ENCODE data around the gene TRIM65. TPM values are rescaled to one million over a fixed set of nuclear protein-coding genes. Genes with fewer than 3 reads are reported as not detected.
"Not testable (repeated sequence)": the region's sequence is repeated elsewhere in the genome, so short reads cannot be mapped to it uniquely, and the experiment has no call there.

Gene TRIM65
- total and polyA plus RNA-seq, 2 experiments from 2014 or later = 13.8 to 54.0 TPM

GRCh38 chr17:75869282-75870141, 27.2 kb downstream of the TRIM65 start:
- Histone ChIP-seq H3K4me2 (0 out of 2 replicates have a peak overlapping the region, but pooled peaks have one; percentile 26), H3K79me2 (replicated peaks; ENCODE audit: insufficient read depth) (no peaks in the 10 kb centered on the region), H3K27me3 (ENCODE audit: insufficient read depth) (no peaks in the 10 kb centered on the region), H3F3A (replicated peaks; ENCODE audit: low read depth) (0 out of 2 replicates have a peak, but pooled peaks cover 4% of the 10 kb centered on the region), H3K9me2 (ENCODE audit: insufficient read depth) (no peaks in the 10 kb centered on the region), H3K4me3 (no peak overlapping the region), H2AFZ (peak overlapping the region; percentile 95), H3K4me1 (ENCODE audit: insufficient read depth) (peaks cover 9% of the 10 kb centered on the region; the same call in 1 of the 2 replicates), H3K27ac (ENCODE audit: low read depth) (no peak overlapping the region), H4K20me1 (replicated peaks; ENCODE audit: insufficient read depth) (no peaks in the 10 kb centered on the region), H3K36me3 (ENCODE audit: insufficient read depth) (no peaks in the 10 kb centered on the region)
- TF ChIP-seq ZNF462 (CRISPR knock-in tag; IDR thresholded peaks at IDR 0.05) (no peak), ZNF114 (CRISPR knock-in tag; IDR thresholded peaks at IDR 0.05) (no peak), CTCF (conservative IDR thresholded peaks at IDR 0.05; ENCODE audit: low read depth in 2 of 2) (no peak), REST (IDR thresholded peaks at IDR 0.05; ENCODE audit: unreplicated experiment) (no peak), JUNB (IDR thresholded peaks at IDR 0.05; ENCODE audit: unreplicated experiment) (no peak), STAT1 (IDR thresholded peaks at IDR 0.05; ENCODE audit: unreplicated experiment) (no peak), NANOG (IDR thresholded peaks at IDR 0.05; ENCODE audit: borderline replicate concordance) (no peak), CREB1 (CRISPR knock-in tag; IDR thresholded peaks at IDR 0.05; ENCODE audit: low read depth) (no peak)
- Mint-ChIP-seq H3K36me3 (ENCODE audit: low read depth) (no peaks in the 10 kb centered on the region), H3K9me3 (no peaks in the 10 kb centered on the region), H3K27me3 (ENCODE audit: insufficient read depth, low read depth, poor library complexity) (peaks cover 16% of the 10 kb centered on the region), H3K27ac (peak overlapping the region; percentile 69), H3K4me1 (peaks cover 17% of the 10 kb centered on the region), H3K4me3 (no peak overlapping the region)
- ATAC-seq (no peak; the same call in 1 of the 3 replicates), DNase-seq (ENCODE audit: low spot score) (peak; percentile 17)

GRCh38 chr17:75868730-75869281, 27.9 kb downstream of the TRIM65 start:
- not testable (repeated sequence) for H3K4me3 Mint-ChIP-seq; H3K36me3 ChIP-seq (ENCODE audit: insufficient read depth); H3K4me2 ChIP-seq; H3K4me3 ChIP-seq; DNase-seq (ENCODE audit: low spot score); H3K9me3 Mint-ChIP-seq; H3K4me1 ChIP-seq (ENCODE audit: insufficient read depth); H3K27ac ChIP-seq (ENCODE audit: low read depth); H3K9me2 ChIP-seq (ENCODE audit: insufficient read depth); H3K36me3 Mint-ChIP-seq (ENCODE audit: low read depth); H3K79me2 ChIP-seq (replicated peaks; ENCODE audit: insufficient read depth); H3K27me3 ChIP-seq (ENCODE audit: insufficient read depth); H3F3A ChIP-seq (replicated peaks; ENCODE audit: low read depth); H4K20me1 ChIP-seq (replicated peaks; ENCODE audit: insufficient read depth); ATAC-seq
- Mint-ChIP-seq H3K27me3 (ENCODE audit: insufficient read depth, low read depth, poor library complexity) (peaks cover 12% of the 10 kb centered on the region), H3K27ac (peak overlapping the region; percentile 69), H3K4me1 (peaks cover 20% of the 10 kb centered on the region)
- H2AFZ ChIP-seq = peak overlapping the region; percentile 95; the same call in 1 of the 2 replicates
